ENCODE data around the gene PTPRN2. TPM values are rescaled to one million over a fixed set of nuclear protein-coding genes. Genes with fewer than 3 reads are reported as not detected.

Gene PTPRN2
- total RNA-seq, 1 experiment from 2014 or later, result 2.1 TPM

- no peaks in the 10 kb centered on the region for H3K27me3 ChIP-seq (ENCODE audit: insufficient read depth, low read length)
- H3K9me2 ChIP-seq (ENCODE audit: insufficient read depth), result no peaks in the 10 kb centered on the region
- BruUV-seq (replicated peaks), result no TSS peak
- TF ChIP-seq EZH2 (IDR thresholded peaks at IDR 0.05) (no peak), ELF1 (IDR thresholded peaks at IDR 0.05; ENCODE audit: borderline replicate concordance, low read depth) (no peak), CEBPB (IDR thresholded peaks at IDR 0.05; ENCODE audit: low read depth) (no peak), YY1 (IDR thresholded peaks at IDR 0.05; ENCODE audit: extremely low read depth, insufficient replicate concordance, low read depth, low read length) (no peak), ZNF274 (IDR thresholded peaks at IDR 0.05; ENCODE audit: low read depth, low read length) (no peak), JUND (IDR thresholded peaks at IDR 0.05) (no peak)
- H3K27ac ChIP-seq (ENCODE audit: low read depth, low read length), result no peak overlapping the region
- ATAC-seq (no peak), DNase-seq (ENCODE audit: low read depth, low spot score) (no peak)
- H2AFZ ChIP-seq (ENCODE audit: low read depth, low read length, poor library complexity, severe bottlenecking), result no peak overlapping the region
- no peaks in the 10 kb centered on the region for H3K9me3 ChIP-seq (ENCODE audit: control insufficient read depth in 1 of 2, insufficient read depth in 1 of 2, low read depth in 1 of 2, low read length in 2 of 2)
- no peaks in the 10 kb centered on the region for H3K36me3 ChIP-seq (ENCODE audit: control insufficient read depth in 1 of 2, insufficient read depth in 2 of 2, low read length in 2 of 2)
- no peaks in the 10 kb centered on the region for H3K79me2 ChIP-seq (ENCODE audit: insufficient read depth, low read length)
- no peaks in the 10 kb centered on the region for H4K20me1 ChIP-seq (ENCODE audit: insufficient read depth)
- H3K4me2 ChIP-seq (ENCODE audit: low read length), result no peak overlapping the region
- CTCF ChIA-PET, result no interaction called here
- intact Hi-C loops (cut with micrococcal nuclease), result no loop called here
- H3K4me1 ChIP-seq (ENCODE audit: control insufficient read depth in 1 of 2, insufficient read depth in 2 of 2, low read length in 2 of 2), result no peaks in the 10 kb centered on the region
- H3K9ac ChIP-seq (ENCODE audit: low read length), result no peak overlapping the region
- POLR2A ChIA-PET, result no interaction called here
- H3K4me3 ChIP-seq (replicated peaks in 1 of 2; ENCODE audit: low read depth in 1 of 2, low read length in 2 of 2), result no peak overlapping the region
- RAD21 ChIA-PET (ENCODE audit: low non-redundant PET in 1 of 2, low total read pairs in 2 of 2, uncharacterized antibody in 2 of 2, unreplicated experiment in 2 of 2), result no interaction called here
These were observed 990.1 kb downstream of the PTPRN2 start for GRCh38 chr7:157597562-157597961.

- TF ChIP-seq ZFX (IDR thresholded peaks at IDR 0.05) (no peak), RAD21 (IDR thresholded peaks at IDR 0.05; ENCODE audit: low read depth) (no peak), EZH2 (IDR thresholded peaks at IDR 0.05) (no peak), SP1 (IDR thresholded peaks at IDR 0.05; ENCODE audit: low read depth) (no peak), JUND (IDR thresholded peaks at IDR 0.05) (no peak), POLR2A (IDR thresholded peaks at IDR 0.05; ENCODE audit: borderline replicate concordance, extremely low read depth, insufficient read depth, insufficient read length) (no peak)
- no peaks in the 10 kb centered on the region for H3K9me3 ChIP-seq (ENCODE audit: control insufficient read depth in 1 of 2, insufficient read depth in 1 of 2, low read depth in 1 of 2, low read length in 2 of 2)
- H3K27me3 ChIP-seq (ENCODE audit: insufficient read depth, low read length), result no peaks in the 10 kb centered on the region
- no TSS peak for BruUV-seq (replicated peaks)
- DNase-seq (ENCODE audit: low read depth, low spot score), result no peak
- no peak for ATAC-seq
- no peaks in the 10 kb centered on the region for H4K20me1 ChIP-seq (ENCODE audit: insufficient read depth)
- H3K27ac ChIP-seq (ENCODE audit: low read depth, low read length), result no peak overlapping the region
- RAD21 ChIA-PET (ENCODE audit: low non-redundant PET in 1 of 2, low total read pairs in 2 of 2, uncharacterized antibody in 2 of 2, unreplicated experiment in 2 of 2), result no interaction called here
- intact Hi-C loops (cut with micrococcal nuclease), result no loop called here
- no peaks in the 10 kb centered on the region for H3K9me2 ChIP-seq (ENCODE audit: insufficient read depth)
- POLR2A ChIA-PET, result no interaction called here
- CTCF ChIA-PET, result no interaction called here
- no peak overlapping the region for H3K9ac ChIP-seq (ENCODE audit: low read length)
- H3K4me3 ChIP-seq (replicated peaks in 1 of 2; ENCODE audit: low read depth in 1 of 2, low read length in 2 of 2), result no peak overlapping the region
- H3K4me1 ChIP-seq (ENCODE audit: control insufficient read depth in 1 of 2, insufficient read depth in 2 of 2, low read length in 2 of 2), result no peaks in the 10 kb centered on the region
- H3K36me3 ChIP-seq (ENCODE audit: control insufficient read depth in 1 of 2, insufficient read depth in 2 of 2, low read length in 2 of 2), result no peaks in the 10 kb centered on the region
- H3K4me2 ChIP-seq (ENCODE audit: low read length), result no peak overlapping the region
- H2AFZ ChIP-seq (ENCODE audit: low read depth, low read length, poor library complexity, severe bottlenecking), result no peak overlapping the region
- no peaks in the 10 kb centered on the region for H3K79me2 ChIP-seq (ENCODE audit: insufficient read depth, low read length)
These were observed 990.7 kb downstream of the PTPRN2 start for GRCh38 chr7:157596881-157597280.
